Measurements from ENCODE around the gene EFHC2.

Gene EFHC2

DNA sequence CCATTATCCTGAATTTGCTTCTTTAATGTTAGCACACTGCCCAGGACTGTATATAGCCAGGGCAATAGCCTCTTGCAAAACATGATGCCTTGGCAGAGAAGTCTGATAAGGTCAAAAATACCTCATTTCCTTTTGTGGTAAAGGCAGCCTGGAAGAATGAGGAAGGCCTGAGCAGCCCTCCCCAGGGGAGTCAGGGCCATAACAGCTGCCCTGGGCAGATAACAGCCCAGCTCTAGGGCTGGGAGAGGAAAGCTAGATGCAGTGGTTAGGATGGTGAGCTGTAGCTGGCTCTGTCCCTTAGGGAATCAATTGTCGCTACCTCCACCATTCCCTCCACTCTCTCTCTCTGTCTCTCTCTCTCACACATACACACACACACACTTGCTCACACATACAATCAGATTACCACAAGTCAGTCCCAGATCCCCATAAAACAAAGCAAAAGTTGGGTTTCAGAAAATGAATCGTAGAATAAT is 29.2 kb downstream of the EFHC2 start:
- DNase-seq (ENCODE audit: low spot score) = no peak
- no peak overlapping the region for H3K9ac ChIP-seq (ENCODE audit: low read depth, low read length, poor library complexity)

DNA sequence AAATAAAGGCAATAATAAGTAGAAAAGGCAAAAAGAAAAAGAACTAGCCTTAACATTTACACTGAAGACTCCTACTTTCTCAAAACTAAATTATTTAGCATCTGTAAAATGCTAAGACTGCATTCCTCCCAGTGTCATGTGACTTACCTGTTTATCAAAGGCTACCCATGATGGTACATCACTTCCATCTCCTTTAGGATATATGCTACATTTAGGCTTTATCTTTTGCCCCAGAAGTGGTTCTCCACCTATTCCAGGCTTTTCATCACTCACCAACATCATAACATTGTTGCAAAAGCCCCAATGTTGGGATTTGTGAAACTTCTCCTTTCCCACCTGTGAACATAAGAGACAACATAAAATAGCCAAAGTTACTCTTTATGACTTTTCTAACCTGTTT is 31.1 kb downstream of the EFHC2 start:
- Histone ChIP-seq H2BK15ac (ENCODE audit: low read length) (no peak overlapping the region), H3K4me3 (ENCODE audit: low read length in 2 of 2) (no peak overlapping the region), H3K23ac (ENCODE audit: low read depth, low read length, poor library complexity) (no peak overlapping the region)

More for the DNA sequence above, 29.2 kb downstream of the EFHC2 start:
- H3K23ac ChIP-seq (ENCODE audit: low read depth, low read length, poor library complexity) = no peak overlapping the region
- no peak overlapping the region for H2BK120ac ChIP-seq (ENCODE audit: low read depth, low read length)
- no peak overlapping the region for H3K4ac ChIP-seq (ENCODE audit: low read length)
- H2BK15ac ChIP-seq (ENCODE audit: low read length) = no peak overlapping the region
- H3K27ac ChIP-seq (replicated peaks; ENCODE audit: low read length) = no peak overlapping the region
- H3K14ac ChIP-seq (ENCODE audit: low read length) = no peak overlapping the region
- H3K36me3 ChIP-seq (replicated peaks in 1 of 2; ENCODE audit: control insufficient read depth in 2 of 2, insufficient read depth in 2 of 2, low read length in 2 of 2) = no peaks in the 10 kb centered on the region
- H3K79me1 ChIP-seq (ENCODE audit: low read depth, low read length) = no peaks in the 10 kb centered on the region
- no peak overlapping the region for H4K8ac ChIP-seq (ENCODE audit: low read depth, low read length)
- no peak overlapping the region for H3K4me2 ChIP-seq (ENCODE audit: insufficient read depth, low read length, poor library complexity, severe bottlenecking)
- H2AFZ ChIP-seq (ENCODE audit: low read length) = no peak overlapping the region
- H2BK12ac ChIP-seq (ENCODE audit: low read length) = no peak overlapping the region
- no peak overlapping the region for H3K4me3 ChIP-seq (ENCODE audit: low read length in 2 of 2)
- no peak overlapping the region for H2AK5ac ChIP-seq (ENCODE audit: low read depth, low read length)
- no peak overlapping the region for H4K91ac ChIP-seq (ENCODE audit: low read depth, low read length, poor library complexity)
- no peak overlapping the region for H2BK5ac ChIP-seq (ENCODE audit: low read length)
- no peaks in the 10 kb centered on the region for H3K4me1 ChIP-seq (ENCODE audit: control insufficient read depth in 2 of 2, insufficient read depth in 1 of 2, low read depth in 1 of 2, low read length in 2 of 2)
- no peaks in the 10 kb centered on the region for H3K9me3 ChIP-seq (replicated peaks in 1 of 2; ENCODE audit: control insufficient read depth in 2 of 2, insufficient read depth in 1 of 2, low read depth in 1 of 2, low read length in 2 of 2)
- no peaks in the 10 kb centered on the region for H3K27me3 ChIP-seq (ENCODE audit: control insufficient read depth in 3 of 3, insufficient read depth in 3 of 3, low read depth in 1 of 3, low read length in 3 of 3)
- no CpG with 5 or more reads among the region's 2 CpGs for WGBS, 2 donors (ENCODE audit: extremely low coverage in 2 of 2, insufficient read length in 2 of 2, insufficient replicate concordance in 1 of 2)
- no peak overlapping the region for H3K18ac ChIP-seq (ENCODE audit: low read length)

DNA sequence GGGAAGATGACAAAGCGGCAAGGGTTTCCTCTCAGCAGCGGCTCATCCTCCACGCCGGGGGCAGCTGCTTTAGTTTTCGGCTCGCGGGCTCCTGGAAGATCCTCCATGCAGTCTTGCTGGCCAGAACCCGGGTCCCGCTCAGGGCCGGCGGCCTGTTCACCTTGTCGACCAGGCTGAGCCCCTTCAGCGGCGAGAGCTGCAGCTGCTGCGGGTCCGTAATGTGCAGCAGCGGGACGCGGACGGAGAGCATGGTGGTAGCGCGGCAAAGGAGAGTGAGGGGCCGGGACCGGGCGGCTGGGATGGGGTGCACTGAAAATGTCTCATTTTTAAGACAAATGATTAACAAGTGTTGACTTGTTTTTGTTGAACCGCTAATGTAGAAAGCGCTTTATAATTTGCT is 33.2 kb downstream of the EFHC2 start:
- Histone ChIP-seq H4K8ac (ENCODE audit: low read depth, low read length) (no peak overlapping the region), H3K23ac (ENCODE audit: low read depth, low read length, poor library complexity) (no peak overlapping the region), H2BK12ac (ENCODE audit: low read length) (no peak overlapping the region), H4K91ac (ENCODE audit: low read depth, low read length, poor library complexity) (no peak overlapping the region), H3K14ac (ENCODE audit: low read length) (no peak overlapping the region), H3K9ac (ENCODE audit: low read depth, low read length, poor library complexity) (no peak overlapping the region), H2AFZ (ENCODE audit: low read length) (no peak overlapping the region), H2BK120ac (ENCODE audit: low read depth, low read length) (no peak overlapping the region), H3K4me1 (ENCODE audit: control insufficient read depth in 2 of 2, insufficient read depth in 1 of 2, low read depth in 1 of 2, low read length in 2 of 2) (no peaks in the 10 kb centered on the region), H3K79me1 (ENCODE audit: low read depth, low read length) (no peaks in the 10 kb centered on the region), H2AK5ac (ENCODE audit: low read depth, low read length) (no peak overlapping the region), H3K18ac (ENCODE audit: low read length) (no peak overlapping the region), H3K4me3 (ENCODE audit: low read length in 2 of 2) (no peak overlapping the region), H3K27me3 (ENCODE audit: control insufficient read depth in 3 of 3, insufficient read depth in 3 of 3, low read depth in 1 of 3, low read length in 3 of 3) (no peaks in the 10 kb centered on the region), H2BK15ac (ENCODE audit: low read length) (no peak overlapping the region), H3K27ac (replicated peaks; ENCODE audit: low read length) (no peak overlapping the region), H2BK5ac (ENCODE audit: low read length) (no peak overlapping the region), H3K36me3 (replicated peaks in 1 of 2; ENCODE audit: control insufficient read depth in 2 of 2, insufficient read depth in 2 of 2, low read length in 2 of 2) (no peaks in the 10 kb centered on the region), H3K4ac (ENCODE audit: low read length) (no peak overlapping the region), H3K9me3 (replicated peaks in 1 of 2; ENCODE audit: control insufficient read depth in 2 of 2, insufficient read depth in 1 of 2, low read depth in 1 of 2, low read length in 2 of 2) (no peaks in the 10 kb centered on the region), H3K4me2 (ENCODE audit: insufficient read depth, low read length, poor library complexity, severe bottlenecking) (no peak overlapping the region)
- DNase-seq (ENCODE audit: low spot score) = no peak
- no CpG with 5 or more reads among the region's 27 CpGs for WGBS, 2 donors (ENCODE audit: extremely low coverage in 2 of 2, insufficient read length in 2 of 2, insufficient replicate concordance in 1 of 2)

More for the DNA sequence above, 31.1 kb downstream of the EFHC2 start:
- H3K18ac ChIP-seq (ENCODE audit: low read length) = no peak overlapping the region
- H3K14ac ChIP-seq (ENCODE audit: low read length) = no peak overlapping the region
- no peak overlapping the region for H4K8ac ChIP-seq (ENCODE audit: low read depth, low read length)
- no peak overlapping the region for H2BK5ac ChIP-seq (ENCODE audit: low read length)
- no peak overlapping the region for H3K4ac ChIP-seq (ENCODE audit: low read length)
- no peak overlapping the region for H3K27ac ChIP-seq (replicated peaks; ENCODE audit: low read length)
- no peaks in the 10 kb centered on the region for H3K9me3 ChIP-seq (replicated peaks in 1 of 2; ENCODE audit: control insufficient read depth in 2 of 2, insufficient read depth in 1 of 2, low read depth in 1 of 2, low read length in 2 of 2)
- H3K27me3 ChIP-seq (ENCODE audit: control insufficient read depth in 3 of 3, insufficient read depth in 3 of 3, low read depth in 1 of 3, low read length in 3 of 3) = no peaks in the 10 kb centered on the region
- H3K4me2 ChIP-seq (ENCODE audit: insufficient read depth, low read length, poor library complexity, severe bottlenecking) = no peak overlapping the region
- no peak overlapping the region for H4K91ac ChIP-seq (ENCODE audit: low read depth, low read length, poor library complexity)
- no peak for DNase-seq (ENCODE audit: low spot score)
- H3K79me1 ChIP-seq (ENCODE audit: low read depth, low read length) = no peaks in the 10 kb centered on the region
- no peaks in the 10 kb centered on the region for H3K36me3 ChIP-seq (replicated peaks in 1 of 2; ENCODE audit: control insufficient read depth in 2 of 2, insufficient read depth in 2 of 2, low read length in 2 of 2)
- H2BK120ac ChIP-seq (ENCODE audit: low read depth, low read length) = no peak overlapping the region
- no peak overlapping the region for H3K9ac ChIP-seq (ENCODE audit: low read depth, low read length, poor library complexity)
- no peak overlapping the region for H2AFZ ChIP-seq (ENCODE audit: low read length)
- H2AK5ac ChIP-seq (ENCODE audit: low read depth, low read length) = no peak overlapping the region
- H3K4me1 ChIP-seq (ENCODE audit: control insufficient read depth in 2 of 2, insufficient read depth in 1 of 2, low read depth in 1 of 2, low read length in 2 of 2) = no peaks in the 10 kb centered on the region
- H2BK12ac ChIP-seq (ENCODE audit: low read length) = no peak overlapping the region

DNA sequence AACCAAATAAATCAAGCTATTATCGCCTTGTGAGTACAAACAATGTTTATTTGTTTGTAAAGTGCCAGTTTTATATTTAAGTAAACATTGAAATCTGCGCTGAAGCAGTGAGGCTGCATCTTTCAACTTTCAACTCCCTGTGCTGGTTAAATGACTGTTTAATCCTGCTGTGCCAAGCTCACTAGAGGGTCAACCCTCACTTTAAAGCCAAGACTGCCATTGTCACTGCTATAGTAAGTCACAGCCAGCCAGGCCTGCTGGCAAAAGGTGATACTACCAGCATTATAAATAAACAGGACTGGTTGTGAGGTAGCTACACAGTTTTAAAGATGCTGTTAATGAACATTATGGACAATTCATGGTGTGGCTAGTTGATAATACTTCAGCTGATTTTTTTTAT is 34.6 kb downstream of the EFHC2 start:
- no peak overlapping the region for H3K4me2 ChIP-seq (ENCODE audit: insufficient read depth, low read length, poor library complexity, severe bottlenecking)
- H3K23ac ChIP-seq (ENCODE audit: low read depth, low read length, poor library complexity) = no peak overlapping the region
- no peak overlapping the region for H4K8ac ChIP-seq (ENCODE audit: low read depth, low read length)
- no peaks in the 10 kb centered on the region for H3K4me1 ChIP-seq (ENCODE audit: control insufficient read depth in 2 of 2, insufficient read depth in 1 of 2, low read depth in 1 of 2, low read length in 2 of 2)
- H3K9ac ChIP-seq (ENCODE audit: low read depth, low read length, poor library complexity) = no peak overlapping the region
- no peak overlapping the region for H3K4me3 ChIP-seq (ENCODE audit: low read length in 2 of 2)
- H3K18ac ChIP-seq (ENCODE audit: low read length) = no peak overlapping the region
- no peak overlapping the region for H2AFZ ChIP-seq (ENCODE audit: low read length)
- DNase-seq (ENCODE audit: low spot score) = no peak
- H3K36me3 ChIP-seq (replicated peaks in 1 of 2; ENCODE audit: control insufficient read depth in 2 of 2, insufficient read depth in 2 of 2, low read length in 2 of 2) = no peaks in the 10 kb centered on the region
- no peak overlapping the region for H2BK5ac ChIP-seq (ENCODE audit: low read length)
- no peak overlapping the region for H3K14ac ChIP-seq (ENCODE audit: low read length)
- no peak overlapping the region for H2AK5ac ChIP-seq (ENCODE audit: low read depth, low read length)
- no peak overlapping the region for H3K4ac ChIP-seq (ENCODE audit: low read length)
- H3K27ac ChIP-seq (replicated peaks; ENCODE audit: low read length) = no peak overlapping the region
- H4K91ac ChIP-seq (ENCODE audit: low read depth, low read length, poor library complexity) = no peak overlapping the region
- H2BK12ac ChIP-seq (ENCODE audit: low read length) = no peak overlapping the region
- no CpG with 5 or more reads among the region's 2 CpGs for WGBS, 2 donors (ENCODE audit: extremely low coverage in 2 of 2, insufficient read length in 2 of 2, insufficient replicate concordance in 1 of 2)
- no peak overlapping the region for H2BK120ac ChIP-seq (ENCODE audit: low read depth, low read length)
- no peaks in the 10 kb centered on the region for H3K9me3 ChIP-seq (replicated peaks in 1 of 2; ENCODE audit: control insufficient read depth in 2 of 2, insufficient read depth in 1 of 2, low read depth in 1 of 2, low read length in 2 of 2)
- H3K79me1 ChIP-seq (ENCODE audit: low read depth, low read length) = no peaks in the 10 kb centered on the region
- no peak overlapping the region for H2BK15ac ChIP-seq (ENCODE audit: low read length)
- no peaks in the 10 kb centered on the region for H3K27me3 ChIP-seq (ENCODE audit: control insufficient read depth in 3 of 3, insufficient read depth in 3 of 3, low read depth in 1 of 3, low read length in 3 of 3)

Measured in neuronal stem cell (in vitro differentiated cells).